ENCODE measurements around the gene SPSB2.
"Not testable (repeated sequence)": the region's sequence is repeated elsewhere in the genome, so short reads cannot be mapped to it uniquely, and the experiment has no call there.

The SPSB2 gene

DNA sequence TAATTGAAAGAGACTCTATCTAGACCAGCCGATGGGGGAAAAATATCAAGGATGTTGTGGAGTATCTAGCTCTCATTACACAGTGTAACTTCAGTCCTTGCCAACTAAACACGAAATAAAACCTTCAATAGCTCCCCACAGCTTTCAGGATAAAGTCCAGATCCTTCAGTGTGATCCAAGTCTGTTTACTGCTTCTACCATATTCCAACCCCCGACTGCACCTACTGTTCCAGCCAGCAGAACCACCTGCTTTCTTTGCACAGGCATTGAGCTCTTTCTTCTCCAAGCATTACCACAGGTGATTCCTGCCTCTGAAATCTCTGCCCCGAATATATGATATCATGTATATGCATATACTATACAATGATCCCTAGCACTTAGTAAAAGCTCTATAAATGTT, 29.3 kb upstream of the SPSB2 start:
- DNase-seq (ENCODE audit: low read depth in 2 of 2), result no peak

DNA sequence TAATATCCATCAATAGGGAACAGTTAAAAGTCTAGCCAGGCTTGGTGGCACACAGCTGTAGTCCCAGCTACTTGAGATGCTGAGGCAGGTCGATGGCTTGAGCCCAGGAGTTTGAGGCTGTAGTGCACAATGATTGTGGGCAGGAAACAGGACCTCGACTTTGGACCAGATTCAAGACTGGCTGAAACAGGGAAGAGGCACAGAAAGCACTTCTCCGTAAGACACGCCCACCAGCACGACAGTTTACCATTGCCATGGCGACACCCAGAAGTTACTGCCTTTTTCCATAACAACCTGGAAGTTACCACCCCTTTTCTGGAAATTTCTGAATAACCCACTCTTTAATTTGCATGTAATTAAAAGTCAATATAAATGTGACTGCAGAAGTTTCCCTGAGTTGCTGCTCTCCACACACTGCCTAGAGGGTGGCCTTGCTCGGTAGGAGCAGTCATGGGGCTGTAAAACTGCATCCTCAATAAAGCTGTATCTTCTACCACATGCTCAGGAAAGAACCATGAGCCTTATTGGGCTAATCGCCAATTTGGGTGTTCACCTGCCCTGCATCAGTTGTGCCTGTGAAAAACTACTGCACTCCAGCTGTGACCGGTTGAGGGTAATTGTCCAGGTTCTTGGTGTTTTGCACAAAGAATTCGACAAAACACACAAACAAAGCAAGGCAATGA, 26.9 kb upstream of the SPSB2 start:
- DNase-seq (ENCODE audit: low read depth in 2 of 2), result no peak

DNA sequence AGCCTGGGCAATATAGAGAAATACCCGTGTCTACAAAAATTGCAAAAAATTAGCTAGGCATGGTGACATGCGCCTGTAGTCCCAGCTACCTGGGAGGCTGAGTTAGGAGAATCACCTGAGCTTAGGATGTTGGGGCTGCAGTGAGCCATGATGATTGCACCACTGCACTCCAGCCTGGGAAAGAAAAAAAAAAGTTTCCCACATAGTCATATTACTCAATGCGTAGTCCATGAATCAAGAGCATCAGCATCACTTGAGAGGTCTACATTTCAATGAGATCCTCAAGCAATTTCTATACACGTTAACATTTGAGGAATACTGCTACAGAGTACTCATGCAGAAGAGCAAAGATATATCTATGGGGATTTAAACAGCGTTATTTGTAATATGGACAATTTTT, 26.3 kb upstream of the SPSB2 start:
- DNase-seq (ENCODE audit: low read depth in 2 of 2), result no peak

DNA sequence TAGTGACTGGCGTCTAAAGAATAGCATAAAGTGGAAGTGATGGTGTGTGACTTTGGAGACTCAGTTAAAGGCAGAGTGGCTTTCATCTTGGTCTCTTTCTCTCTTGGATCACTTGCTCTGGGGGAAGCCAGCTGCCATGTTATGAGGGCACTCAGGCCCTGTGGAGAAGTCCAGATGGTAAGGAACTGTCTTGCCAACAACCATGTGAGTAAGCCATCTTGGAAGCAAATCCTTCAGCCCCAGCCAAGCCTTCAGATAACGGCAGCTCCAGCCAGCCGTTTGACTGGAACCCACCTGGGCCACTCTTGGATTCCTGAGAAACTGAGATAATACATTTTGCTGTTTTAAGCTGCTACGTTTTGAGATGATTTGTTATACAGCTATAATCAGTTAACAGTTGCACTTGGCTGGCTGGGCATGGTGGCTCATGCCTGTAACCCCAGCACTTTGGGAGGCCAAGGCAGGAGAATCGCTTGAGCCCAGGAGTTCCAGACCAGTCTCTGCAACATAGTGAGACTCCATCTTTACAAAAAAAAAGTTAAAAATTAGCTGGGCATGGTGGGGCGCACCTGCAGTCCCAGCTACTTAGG, 23.8 kb upstream of the SPSB2 start:
- no peak for DNase-seq (ENCODE audit: low read depth in 2 of 2)

DNA sequence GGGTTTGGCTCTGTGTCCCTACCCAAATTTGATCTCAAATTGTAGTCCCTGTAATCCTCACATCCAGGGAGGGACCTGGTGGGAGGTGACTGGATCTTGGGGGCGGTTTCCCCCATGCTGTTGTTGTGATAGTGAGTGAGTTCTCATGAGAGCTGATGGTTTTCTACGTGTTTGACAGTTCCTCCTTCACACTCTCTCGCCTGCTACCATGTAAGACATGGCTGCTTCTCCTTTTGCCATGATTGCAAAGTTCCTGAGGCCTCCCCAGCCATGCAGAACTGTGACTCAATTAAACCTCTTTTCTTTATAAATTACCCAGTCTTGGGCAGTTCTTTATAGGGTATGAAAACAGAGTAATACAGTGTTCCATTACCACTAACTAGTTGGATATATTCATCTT, 21.2 kb upstream of the SPSB2 start:
- no peak for DNase-seq (ENCODE audit: low read depth in 2 of 2)

DNA sequence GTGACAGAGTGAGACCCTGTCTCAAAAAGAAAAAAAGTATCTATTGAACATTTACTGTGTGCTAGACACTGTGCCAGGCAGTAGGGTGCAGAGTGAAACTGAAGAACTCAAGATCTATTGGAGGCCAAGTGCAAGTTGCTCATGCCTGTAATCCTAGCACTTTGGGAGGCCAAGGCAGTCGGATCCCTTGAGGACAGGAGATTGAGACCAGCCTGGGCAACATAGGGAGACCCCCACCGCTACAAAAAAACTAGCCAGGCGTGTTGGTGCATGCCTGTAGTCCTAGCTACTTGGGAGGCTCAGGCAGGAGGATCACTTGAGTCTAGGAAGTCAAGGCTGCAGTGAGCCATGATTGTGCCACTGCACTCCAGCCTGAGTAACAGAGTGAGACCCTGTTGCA, 19.6 kb upstream of the SPSB2 start:
- not testable (repeated sequence) for DNase-seq (ENCODE audit: low read depth in 2 of 2)

DNA sequence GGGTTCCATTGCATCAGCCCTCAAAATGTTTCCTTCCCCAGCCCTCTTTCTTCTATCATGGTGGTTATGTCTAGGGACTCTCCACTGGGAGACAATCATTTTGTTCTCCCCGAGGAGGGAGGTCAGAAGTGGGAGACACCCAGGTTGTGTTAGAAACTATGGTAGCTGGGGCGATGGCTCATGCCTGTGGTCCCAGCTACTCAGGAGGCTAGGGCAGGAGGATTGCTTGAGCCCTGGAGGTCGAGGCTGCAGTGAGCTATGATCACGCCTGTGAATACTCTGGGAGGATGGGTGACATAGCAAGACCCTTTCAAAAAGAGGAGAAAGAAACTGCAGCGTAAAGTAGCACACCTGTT, 18.5 kb upstream of the SPSB2 start:
- no peak for DNase-seq (ENCODE audit: low read depth in 2 of 2)

DNA sequence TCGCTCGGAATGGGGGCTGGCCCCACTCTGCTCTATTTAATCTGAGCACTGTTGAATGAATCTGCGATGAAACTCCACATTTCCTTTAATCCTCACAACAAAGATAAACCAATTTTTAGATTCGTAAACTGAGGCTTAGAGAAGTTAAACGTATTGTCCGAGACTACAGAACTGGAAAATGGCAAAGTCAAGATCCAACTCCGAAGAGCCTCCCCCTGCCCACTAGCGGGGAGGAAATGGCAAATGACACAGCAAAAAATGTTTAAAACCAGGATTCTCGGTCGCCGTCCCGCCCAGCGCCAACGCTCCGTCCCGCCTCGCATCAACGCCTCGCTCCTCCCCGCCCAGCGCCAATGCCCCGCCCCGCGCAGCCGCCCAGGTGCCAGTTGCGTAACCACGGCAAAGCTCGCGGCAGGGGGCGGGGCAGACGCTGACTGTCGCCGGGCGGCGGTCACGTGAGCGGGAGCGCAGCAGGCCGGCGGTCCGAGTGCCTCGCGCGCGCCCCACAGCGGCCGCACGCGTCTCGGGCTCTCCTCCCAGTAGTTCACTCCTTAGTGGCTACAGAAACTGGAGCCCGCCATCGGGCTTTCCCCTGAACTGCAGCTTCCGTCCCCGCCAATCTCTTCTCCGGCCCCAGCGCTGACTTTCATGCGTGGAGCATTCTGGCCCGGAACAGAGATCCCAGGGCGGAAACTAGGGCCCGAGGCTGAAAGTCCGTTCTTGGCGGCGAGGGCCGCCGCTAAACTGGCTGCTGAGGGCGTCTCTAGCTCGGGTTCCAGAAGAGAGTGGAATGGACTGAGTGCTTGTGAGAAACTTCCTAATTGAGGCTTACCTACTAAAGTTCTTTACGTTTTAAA, 17.9 kb upstream of the SPSB2 start:
- peak; percentile 99 to 100 for DNase-seq (ENCODE audit: low read depth in 2 of 2)

DNA sequence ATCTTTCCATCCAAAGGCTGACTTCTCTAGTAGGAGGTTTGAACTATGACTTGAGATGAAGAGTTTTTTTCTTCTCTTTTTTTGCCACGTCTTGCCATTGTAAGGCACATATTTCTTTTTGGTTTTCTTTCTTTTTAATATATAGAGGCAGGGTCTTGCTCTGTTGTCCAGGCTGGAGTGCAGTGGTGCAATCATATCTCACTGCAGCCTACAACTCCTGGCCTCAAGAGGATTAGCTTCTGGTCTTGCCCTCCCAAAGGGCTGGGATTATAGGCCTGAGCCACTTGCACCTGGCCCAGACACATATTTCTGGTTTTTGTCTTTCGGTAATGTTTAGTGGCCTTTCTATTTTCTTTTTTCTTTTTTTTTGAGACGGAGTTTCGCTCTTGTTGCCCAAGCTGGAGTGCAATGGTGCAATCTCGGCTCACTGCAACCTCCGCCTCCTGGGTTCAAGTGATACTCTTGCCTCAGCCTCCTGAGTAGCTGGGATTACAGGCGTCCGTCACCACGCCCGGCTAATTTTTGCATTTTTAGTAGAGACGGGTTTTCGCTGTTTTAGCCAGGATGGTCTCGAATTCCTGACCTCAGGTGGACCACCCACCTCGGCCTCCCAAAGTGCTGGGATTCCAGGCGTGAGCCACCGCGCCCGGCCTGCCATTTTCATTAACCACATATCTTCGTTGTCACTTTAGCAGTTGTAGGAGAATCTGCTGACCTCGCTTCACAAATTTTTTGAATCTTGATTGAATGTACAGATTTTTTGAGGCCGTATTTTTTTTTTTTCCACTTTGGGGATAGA, 16.9 kb upstream of the SPSB2 start:
- not testable (repeated sequence) for DNase-seq (ENCODE audit: low read depth in 2 of 2)

DNA sequence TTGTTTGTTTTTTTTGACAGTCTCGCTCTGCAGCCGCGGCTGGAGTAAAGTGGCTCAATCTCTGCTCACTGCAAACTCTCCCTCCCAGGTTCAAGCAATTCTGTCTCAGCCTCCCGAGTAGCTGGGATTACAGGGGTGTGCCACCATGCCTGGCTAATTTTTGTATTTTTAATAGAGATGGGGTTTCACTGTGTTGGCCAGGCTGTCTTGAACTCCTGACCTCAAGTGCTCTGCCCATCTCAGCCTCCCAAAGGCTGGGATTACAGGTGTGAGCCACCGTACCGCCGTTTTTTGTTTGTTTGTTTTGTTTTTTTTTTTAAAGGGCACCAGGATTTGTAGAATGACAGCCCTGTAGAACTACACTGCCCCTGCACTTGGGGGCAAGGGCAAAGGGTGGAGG, 15.7 kb upstream of the SPSB2 start:
- DNase-seq (ENCODE audit: low read depth in 2 of 2), result not testable (repeated sequence)

DNA sequence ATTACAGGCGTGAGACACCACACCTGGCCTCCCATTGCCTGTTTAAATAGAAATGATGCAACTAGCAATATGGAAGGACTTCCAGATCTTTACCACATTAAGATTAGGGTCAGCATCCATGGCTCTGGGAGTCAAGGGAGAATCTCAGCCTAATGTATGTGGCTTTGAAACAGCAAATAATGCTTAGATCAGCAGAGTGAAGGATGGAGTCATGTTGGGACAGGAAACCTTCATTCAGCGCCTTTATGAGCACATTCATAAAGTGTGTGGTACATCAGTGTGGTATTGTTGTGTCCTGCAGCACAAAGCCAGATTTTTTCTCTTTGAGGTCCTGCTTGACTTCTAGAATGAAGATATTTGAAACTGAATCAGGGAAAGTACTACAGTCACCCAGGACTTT, 15.3 kb upstream of the SPSB2 start:
- no peak for DNase-seq (ENCODE audit: low read depth in 2 of 2)

DNA sequence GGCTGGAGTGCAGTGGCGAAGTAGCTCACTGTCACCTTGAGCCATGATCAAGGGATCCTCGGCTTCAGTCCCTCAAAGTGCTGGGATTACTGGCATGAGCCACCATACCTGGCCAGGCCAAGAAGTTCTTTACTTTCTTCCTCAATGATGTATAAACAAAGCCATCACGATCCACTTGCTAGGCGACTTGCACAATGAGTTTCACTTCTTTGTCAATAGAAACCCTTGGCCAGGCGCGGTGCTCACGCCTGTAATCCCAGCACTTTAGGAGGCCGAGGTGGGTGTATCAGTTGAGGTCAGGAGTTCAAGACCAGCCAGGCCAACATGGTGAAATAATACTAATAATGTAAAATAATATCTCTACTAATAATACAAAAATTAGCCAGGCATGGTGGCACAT, 14.4 kb upstream of the SPSB2 start:
- DNase-seq (ENCODE audit: low read depth in 2 of 2), result no peak

DNA sequence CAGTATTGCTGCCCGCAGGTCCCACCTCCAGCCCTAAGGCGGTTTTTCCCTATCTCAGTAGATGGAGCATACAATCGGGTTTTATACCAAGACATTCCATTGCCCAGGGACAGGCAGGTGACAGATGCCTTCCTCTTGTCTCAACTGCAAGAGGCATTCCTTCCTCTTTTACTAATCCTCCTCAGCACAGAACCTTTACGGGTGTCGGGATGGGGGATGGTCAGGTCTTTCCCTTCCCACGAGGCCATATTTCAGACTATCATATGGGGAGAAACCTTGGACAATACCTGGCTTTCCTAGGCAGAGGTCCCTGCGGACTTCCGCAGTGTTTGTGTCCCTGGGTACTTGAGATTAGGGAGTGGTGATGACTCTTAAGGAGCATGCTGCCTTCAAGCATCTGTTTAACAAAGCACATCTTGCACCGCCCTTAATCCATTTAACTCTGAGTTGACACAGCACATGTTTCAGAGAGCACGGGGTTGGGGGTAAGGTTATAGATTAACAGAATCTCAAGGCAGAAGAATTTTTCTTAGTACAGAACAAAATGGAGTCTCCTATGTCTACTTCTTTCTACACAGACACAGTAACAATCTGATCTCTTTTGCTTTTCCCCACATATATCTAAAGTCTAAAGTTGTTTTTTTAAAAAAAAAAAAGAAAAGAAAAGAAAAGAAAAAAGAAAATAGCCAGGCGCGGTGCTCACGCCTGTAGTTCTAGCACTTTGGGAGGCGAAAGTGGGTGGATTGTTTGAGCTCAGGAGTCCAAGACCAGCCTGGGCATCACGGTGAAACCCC, 13.3 kb upstream of the SPSB2 start:
- not testable (repeated sequence) for DNase-seq (ENCODE audit: low read depth in 2 of 2)

DNA sequence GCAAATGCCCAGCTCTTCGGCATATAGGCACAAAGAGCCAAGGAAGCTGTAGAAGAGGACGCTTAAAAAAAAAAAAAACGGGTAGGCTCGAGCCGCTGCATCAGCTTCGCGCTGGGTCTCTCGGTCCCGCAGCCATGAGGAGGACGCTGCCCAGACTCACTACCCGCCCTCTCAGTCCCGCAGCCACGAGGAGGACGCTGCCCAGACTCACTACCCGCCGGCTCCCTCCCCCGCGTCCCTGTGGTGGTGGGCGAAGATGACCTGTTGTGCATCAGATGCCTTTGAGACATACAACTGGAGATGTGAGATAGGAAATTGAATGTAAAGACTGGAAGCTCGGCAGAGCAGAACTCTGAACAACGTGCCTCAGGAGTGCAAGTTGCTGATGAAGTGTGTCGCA, 11.4 kb upstream of the SPSB2 start:
- DNase-seq (ENCODE audit: low read depth in 2 of 2), result no peak

DNA sequence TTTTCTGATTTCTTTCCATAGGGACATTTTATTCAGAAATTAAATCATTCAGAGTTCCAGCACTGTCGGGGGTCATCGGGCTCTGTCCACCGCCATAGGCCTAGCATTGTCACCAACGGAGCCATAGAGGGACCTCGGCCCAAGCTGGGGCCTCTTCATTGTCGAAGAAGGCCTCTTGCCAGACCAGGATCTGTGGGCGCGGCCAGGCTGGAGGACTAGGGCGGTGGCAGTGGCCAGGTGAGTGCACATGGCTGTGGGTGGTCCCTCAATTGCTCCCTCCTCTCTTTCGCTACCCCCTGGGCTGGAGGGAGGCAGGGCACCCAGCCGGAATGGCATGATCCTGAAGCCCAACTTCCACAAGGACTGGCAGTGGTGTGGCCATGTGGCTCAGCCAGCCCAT, 10.6 kb upstream of the SPSB2 start:
- no peak for DNase-seq (ENCODE audit: low read depth in 2 of 2)

DNA sequence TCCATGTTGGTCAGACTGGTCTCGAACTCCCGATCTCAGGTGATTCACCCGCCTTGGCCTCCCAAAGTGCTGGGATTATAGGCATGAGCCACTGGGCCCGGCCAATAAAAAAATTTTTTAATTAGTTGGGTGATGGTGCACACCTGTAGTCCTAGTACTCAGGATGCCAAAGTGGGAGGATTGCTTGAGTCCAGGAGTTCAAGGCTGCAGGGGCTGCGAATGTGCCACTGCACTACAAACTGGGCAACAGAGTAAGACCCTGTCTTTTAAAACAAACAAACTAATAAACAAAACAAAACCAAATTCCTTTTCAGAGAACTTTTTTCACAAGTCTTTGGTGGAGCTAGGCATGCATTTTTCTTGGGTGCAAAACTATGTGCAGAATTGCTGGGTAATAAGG, 10.1 kb upstream of the SPSB2 start:
- no peak for DNase-seq (ENCODE audit: low read depth in 2 of 2)

DNA sequence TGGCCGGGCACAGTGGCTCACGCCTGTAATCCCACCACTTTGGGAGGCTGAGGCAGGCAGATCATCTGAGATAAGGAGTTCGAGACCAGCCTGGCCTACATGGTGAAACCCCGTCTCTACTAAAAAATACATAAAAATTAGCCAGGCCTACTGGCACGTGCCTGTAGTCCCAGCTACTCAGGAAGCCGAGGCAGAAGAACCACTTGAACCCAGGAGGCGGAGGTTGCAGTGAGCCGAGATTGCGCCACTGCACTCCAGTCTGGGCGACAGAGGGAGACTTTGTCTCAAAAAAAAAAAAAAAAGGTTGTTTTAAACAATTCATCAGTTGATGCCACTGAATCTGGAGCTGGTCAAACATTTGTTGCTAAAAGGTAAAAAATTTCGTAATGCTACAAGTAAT, 6.7 kb upstream of the SPSB2 start:
- DNase-seq (ENCODE audit: low read depth in 2 of 2), result not testable (repeated sequence)

DNA sequence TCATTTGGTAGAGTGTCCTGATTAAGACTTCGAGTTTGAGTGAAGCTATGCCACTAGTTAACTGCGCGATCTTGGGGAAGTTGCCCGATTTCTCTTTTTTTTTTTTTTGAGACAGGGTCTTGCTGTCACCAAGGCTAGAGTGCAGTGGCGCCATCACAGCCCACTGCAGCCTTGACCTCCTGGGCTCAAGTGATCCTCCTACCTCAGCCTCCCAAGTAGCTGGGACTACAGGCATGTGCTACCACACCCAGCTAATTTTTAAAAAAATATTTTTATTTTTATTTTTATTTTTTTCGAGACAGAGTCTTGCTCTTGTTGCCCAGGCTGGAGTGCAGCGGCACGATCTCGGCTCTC, 889 bp upstream of the SPSB2 start:
- DNase-seq (ENCODE audit: low read depth in 2 of 2), result not testable (repeated sequence)

DNA sequence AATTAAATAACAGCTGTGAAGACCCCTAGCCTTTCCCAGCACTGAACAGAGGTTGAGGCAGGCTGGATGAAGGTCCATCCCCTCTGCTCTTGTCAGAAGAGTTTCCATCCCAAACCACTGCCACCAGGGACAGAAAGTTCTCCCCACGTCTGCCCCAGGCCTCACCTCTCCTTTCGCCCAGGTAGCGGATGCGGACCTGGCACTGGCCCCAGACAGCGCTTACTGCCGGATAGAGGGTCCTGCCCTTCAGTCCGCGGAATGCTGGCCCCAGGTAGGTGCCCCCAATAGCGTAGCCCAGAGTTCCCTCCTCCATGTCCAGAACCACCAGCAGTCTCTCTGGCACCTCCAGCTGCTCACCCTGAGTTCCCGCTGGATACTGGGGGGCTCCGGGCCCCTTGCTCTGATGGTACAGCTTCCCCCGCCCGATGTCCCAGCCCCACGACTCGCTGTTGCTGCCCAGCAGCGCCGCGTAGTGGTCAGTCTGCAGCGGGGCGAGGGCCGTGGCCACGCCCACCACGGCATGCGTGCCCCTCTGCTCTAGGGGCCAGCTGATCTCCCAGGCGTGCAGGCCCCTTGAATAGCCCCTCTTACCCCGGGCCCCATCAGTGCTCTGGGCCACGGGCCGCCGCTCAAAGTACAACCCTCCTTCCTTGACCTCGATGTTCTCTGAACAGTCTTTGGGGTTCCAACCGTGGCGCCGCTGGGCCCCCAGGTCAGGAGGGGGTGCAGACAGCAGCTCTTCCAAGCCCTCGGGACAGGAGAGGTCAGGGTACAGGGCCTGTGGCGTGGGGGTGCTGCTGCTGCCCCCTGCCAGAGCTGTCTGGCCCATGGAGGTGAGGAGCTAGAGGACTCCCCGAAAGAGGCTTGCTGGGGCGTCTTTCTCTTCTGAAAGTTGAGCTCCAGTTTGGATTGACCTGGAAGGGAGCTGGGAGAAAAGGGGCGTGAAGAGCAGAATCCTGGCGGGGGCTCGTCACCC, 742 bp downstream of the SPSB2 start:
- peak; percentile 79 for DNase-seq (ENCODE audit: low read depth in 2 of 2)
